ENCODE measurements around the gene VILL.
"Not testable (repeated sequence)": the region's sequence is repeated elsewhere in the genome, so short reads cannot be mapped to it uniquely, and the experiment has no call there.

- not testable (repeated sequence) for TF ChIP-seq CTCF, EP300 (IDR thresholded peaks at IDR 0.05)
Observed at GRCh38 chr3:38033586-38033985, 43.0 kb downstream of the VILL start.

Data from gastroesophageal sphincter (tissue), 3 donors.